Stimulated activated CD4-positive, alpha-beta T cell treated with anti-CD3 and anti-CD28 coated beads, Interleukin-15, amount 100 ng/mL, for 48 hours (primary cell): ENCODE measurements around the gene DARS2.

ENCODE experiments used
- DNase-seq, 2 donors: peaks; one replicate each; pipeline ENCODE4 v3.0.0-alpha.2; 2020; ENCODE audit warnings: low read depth in 2 of 2

The DARS2 gene

DNA sequence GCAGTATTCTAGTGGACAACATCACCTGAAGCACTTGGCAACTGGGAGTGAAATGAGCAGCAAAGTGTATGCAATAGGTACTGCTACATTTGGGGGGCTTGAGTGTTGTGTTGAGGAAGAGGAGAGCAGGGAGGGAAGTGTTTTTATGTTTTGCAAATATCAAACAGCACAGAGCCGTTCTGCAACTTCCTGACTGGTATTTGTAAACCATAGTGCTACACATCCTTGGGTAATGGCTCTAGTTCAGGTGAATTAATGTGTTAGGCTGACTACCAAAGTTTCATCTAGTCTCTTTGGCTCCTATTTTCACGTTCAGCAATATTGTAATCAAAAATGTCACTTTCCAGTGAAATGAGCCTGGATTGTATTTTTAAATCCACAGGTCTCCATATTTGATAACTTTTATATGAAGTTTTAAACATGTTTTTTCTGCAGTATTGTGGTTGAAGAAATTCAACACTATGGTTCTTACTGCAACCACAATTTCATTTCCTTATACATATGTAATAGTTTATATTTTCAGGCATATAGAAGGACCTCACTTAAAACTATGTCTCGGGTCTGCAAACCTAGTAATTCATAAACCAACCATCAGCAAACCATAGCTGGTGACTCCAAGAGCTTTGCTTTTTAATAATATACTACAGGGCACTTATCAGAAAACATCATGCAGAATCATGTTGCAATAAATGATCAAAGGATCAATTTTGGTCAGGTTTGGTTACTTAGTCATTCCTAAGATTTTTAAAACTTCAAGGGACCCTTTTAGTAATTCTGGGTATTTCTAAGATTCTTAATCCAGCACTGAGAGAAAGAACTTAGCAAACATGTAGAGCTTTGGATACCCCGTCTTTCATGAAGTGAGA is 62.5 kb downstream of the DARS2 start:
- DNase-seq: no peak

- no peak for DNase-seq
These were observed 63.2 kb downstream of the DARS2 start for GRCh38 chr1:173887627-173888026.

DNA sequence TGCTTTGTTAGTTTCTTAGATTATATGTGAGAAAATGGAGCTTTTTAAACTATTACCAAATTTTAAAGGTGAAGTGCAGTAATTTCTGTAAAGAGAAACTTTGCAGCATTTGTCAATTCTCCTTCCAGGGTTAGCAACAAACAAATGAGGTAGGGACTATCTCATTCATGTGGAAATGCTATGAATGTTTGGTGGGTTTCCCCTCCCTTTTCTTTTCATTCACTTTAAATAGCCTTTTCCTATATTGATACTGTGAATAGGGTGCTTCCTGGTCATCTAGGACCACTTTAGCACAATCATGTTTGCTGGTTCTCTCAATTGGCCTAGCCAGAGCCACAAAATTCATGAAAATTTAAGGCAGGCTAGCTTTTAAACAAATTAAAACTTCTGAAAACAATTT is 64.3 kb downstream of the DARS2 start:
- no peak for DNase-seq

DNA sequence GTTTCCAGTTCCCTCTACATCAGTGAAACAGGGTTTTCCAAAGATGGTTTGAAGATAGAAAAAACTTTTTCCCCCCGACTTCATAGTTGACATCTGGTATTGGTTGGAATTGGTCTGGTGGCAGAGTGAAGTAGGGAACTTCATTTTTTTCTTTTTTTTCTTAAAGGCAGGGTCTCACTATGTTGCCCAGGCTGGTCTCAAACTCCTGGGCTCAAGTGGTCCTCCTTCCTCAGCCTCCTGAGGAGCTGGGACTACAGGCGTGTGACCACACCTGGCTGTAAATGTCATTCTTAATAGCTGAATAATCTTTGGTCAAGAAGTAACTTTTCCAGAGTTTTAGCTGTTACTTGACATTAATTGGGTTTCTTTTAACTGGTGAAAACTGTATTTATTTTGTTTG is 65.4 kb downstream of the DARS2 start:
- no peak for DNase-seq

- DNase-seq: no peak
These were observed 69.1 kb downstream of the DARS2 start for GRCh38 chr1:173893611-173894010.

DNA sequence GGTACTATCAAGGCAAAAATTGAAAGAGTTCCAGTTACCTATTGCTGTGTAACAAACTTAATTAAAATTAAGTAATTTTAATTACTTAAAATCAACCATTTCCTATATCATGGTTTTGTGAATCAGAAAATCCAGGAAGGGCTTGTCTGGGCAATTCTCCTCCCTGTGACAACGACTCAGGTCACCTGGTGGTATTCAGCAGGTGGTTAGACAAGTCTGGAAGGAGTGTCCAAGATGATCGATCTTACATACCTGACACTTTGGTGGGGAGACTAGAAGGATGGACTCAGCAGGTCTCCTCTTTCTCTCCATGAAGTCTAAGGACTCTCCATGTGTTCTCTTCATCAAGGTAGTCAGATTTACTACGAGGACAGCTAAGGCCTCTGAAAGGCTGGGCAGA is 69.7 kb downstream of the DARS2 start:
- DNase-seq: no peak

GRCh38 chr1:173900427-173900826 is 76.0 kb downstream of the DARS2 start:
- DNase-seq: no peak

DNA sequence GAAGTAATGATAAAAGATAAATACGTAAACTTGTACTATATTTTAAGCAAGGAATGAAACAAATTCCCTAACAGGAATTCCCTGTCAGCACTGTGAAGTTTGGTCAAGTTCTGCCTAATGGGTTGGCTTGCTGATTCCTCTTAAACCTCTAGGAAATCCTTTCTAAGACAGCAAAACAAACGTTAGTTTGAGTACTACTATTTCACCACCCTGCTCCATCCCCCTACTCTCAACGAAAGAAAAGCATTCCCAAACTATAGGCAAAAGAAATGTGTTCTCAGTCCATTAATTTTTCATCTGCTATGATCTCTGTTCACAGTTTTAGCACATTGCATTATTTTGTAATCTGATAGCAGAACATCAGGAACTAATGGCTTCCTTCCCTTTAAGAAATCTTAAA is 76.5 kb downstream of the DARS2 start:
- no peak for DNase-seq

- DNase-seq: no peak
These were observed 79.5 kb downstream of the DARS2 start for GRCh38 chr1:173903827-173904531.
